ENCODE results near the gene DCAF5. TPM values are rescaled to one million over a fixed set of nuclear protein-coding genes. Genes with fewer than 3 reads are reported as not detected.

Gene DCAF5
- total RNA-seq, 1 experiment from 2014 or later: 29.1 TPM

GRCh38 chr14:69010648-69011047, 142.3 kb downstream of the DCAF5 start:
- Histone ChIP-seq H3K36me3 (ENCODE audit: low read depth) (no peaks in the 10 kb centered on the region), H3K4me2 (peak overlapping the region; percentile 14), H4K20me1 (ENCODE audit: insufficient read depth) (no peaks in the 10 kb centered on the region), H3K27ac (no peak overlapping the region), H3K4me1 (replicated peaks; ENCODE audit: insufficient read depth) (peaks cover 33% of the 10 kb centered on the region), H3K79me2 (ENCODE audit: low read depth) (no peaks in the 10 kb centered on the region), H3K9me2 (ENCODE audit: insufficient read depth) (no peaks in the 10 kb centered on the region), H3K9me3 (ENCODE audit: insufficient read depth, low read depth) (no peaks in the 10 kb centered on the region), H2AFZ (no peak overlapping the region), H3K27me3 (ENCODE audit: insufficient read depth, low read depth) (no peaks in the 10 kb centered on the region), H3F3A (ENCODE audit: insufficient read depth, low read depth) (peaks cover 26% of the 10 kb centered on the region; the same call in 1 of the 2 replicates), H3K4me3 (no peak overlapping the region)
- DNase-seq: peak in 1 of 2 experiments; percentile 70
- ChIA-PET CTCF (no interaction called here), POLR2A (ENCODE audit: unreplicated experiment) (no interaction called here)
- intact Hi-C loops (cut with micrococcal nuclease; ENCODE audit: unreplicated experiment): no loop called here
- TF ChIP-seq CTCF (conservative IDR thresholded peaks at IDR 0.05) (no peak), EZH2 (IDR thresholded peaks at IDR 0.05; ENCODE audit: low read depth) (no peak)
- no TSS peak for BruUV-seq (replicated peaks)

DNA sequence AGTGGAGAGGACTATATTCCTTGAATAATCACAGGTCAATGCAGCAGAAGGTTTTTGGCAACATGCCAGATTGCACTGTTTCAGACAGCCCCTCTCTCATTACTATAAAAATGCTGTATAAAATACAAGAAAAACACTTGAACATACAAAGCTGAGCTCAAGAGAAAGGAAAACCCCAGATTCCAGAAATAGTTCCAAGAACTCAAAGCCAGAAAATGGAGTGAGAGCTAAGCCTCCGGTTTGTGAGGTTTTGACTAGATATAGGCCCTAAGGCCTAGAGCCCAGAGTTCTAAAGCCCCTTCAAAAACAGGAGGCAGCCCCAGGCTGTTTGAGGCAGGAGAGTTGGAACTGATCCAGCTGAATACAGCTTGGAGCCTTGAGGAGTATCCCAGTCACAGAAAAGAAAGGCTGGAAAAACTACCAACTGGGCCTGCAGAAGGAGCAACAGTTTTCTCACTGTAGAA, 144.5 kb downstream of the DCAF5 start:
- CTCF ChIA-PET: no interaction called here
- no peak overlapping the region for H2AFZ ChIP-seq
- DNase-seq: no peak
- BruUV-seq (replicated peaks): no TSS peak
- no peak for TF ChIP-seq EZH2 (IDR thresholded peaks at IDR 0.05; ENCODE audit: low read depth)
- no peak for TF ChIP-seq CTCF (conservative IDR thresholded peaks at IDR 0.05)
- H3K4me2 ChIP-seq: no peak overlapping the region
- no peaks in the 10 kb centered on the region for H4K20me1 ChIP-seq (ENCODE audit: insufficient read depth)
- no peaks in the 10 kb centered on the region for H3K9me3 ChIP-seq (ENCODE audit: insufficient read depth, low read depth)
- no peaks in the 10 kb centered on the region for H3K79me2 ChIP-seq (ENCODE audit: low read depth)
- POLR2A ChIA-PET (ENCODE audit: unreplicated experiment): no interaction called here
- H3F3A ChIP-seq (ENCODE audit: insufficient read depth, low read depth): peaks cover 27% of the 10 kb centered on the region
- H3K36me3 ChIP-seq (ENCODE audit: low read depth): no peaks in the 10 kb centered on the region
- no peaks in the 10 kb centered on the region for H3K9me2 ChIP-seq (ENCODE audit: insufficient read depth)
- H3K27me3 ChIP-seq (ENCODE audit: insufficient read depth, low read depth): no peaks in the 10 kb centered on the region
- peaks cover 33% of the 10 kb centered on the region for H3K4me1 ChIP-seq (replicated peaks; ENCODE audit: insufficient read depth)
- no peak overlapping the region for H3K27ac ChIP-seq
- no peak overlapping the region for H3K4me3 ChIP-seq
- intact Hi-C loops (cut with micrococcal nuclease; ENCODE audit: unreplicated experiment): no loop called here

DNA sequence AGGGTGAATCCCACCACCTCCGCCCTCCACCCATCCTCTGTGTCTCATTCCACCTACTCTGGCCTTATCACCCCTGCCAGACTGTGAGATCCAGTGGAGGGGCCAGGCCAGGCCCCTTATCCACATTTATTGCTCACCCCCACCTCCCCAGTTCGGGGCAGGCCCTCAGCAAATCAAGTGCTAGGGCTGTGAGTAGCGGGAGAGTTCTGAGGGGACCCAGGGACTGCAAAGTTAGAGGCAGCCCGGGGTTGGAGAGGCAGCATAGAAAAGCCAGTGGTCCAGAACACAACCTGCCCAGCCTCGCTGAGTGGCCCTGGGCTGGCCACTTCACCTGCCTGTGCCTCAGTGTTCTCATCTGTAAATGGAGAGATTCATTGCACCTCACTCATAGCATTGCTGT, 146.6 kb downstream of the DCAF5 start:
- no peaks in the 10 kb centered on the region for H3K9me2 ChIP-seq (ENCODE audit: insufficient read depth)
- ChIA-PET POLR2A (ENCODE audit: unreplicated experiment) (interaction anchor here (0.6 kb wide), 1 partner anchor 211 kb away, joined by 6 read pairs; no protein-coding TSS in a partner anchor), CTCF (interaction anchor here (0.6 kb wide), 3 partner anchors 45 to 71 kb away, joined by 3 to 9 read pairs (median 3); no protein-coding TSS in a partner anchor)
- no peaks in the 10 kb centered on the region for H3K9me3 ChIP-seq (ENCODE audit: insufficient read depth, low read depth)
- BruUV-seq (replicated peaks): no TSS peak
- no peak overlapping the region for H3K4me3 ChIP-seq
- DNase-seq: no peak
- H3K36me3 ChIP-seq (ENCODE audit: low read depth): no peaks in the 10 kb centered on the region
- H3K27ac ChIP-seq: no peak overlapping the region
- H4K20me1 ChIP-seq (ENCODE audit: insufficient read depth): no peaks in the 10 kb centered on the region
- no peak overlapping the region for H2AFZ ChIP-seq
- H3F3A ChIP-seq (ENCODE audit: insufficient read depth, low read depth): peaks cover 21% of the 10 kb centered on the region
- peaks cover 32% of the 10 kb centered on the region for H3K4me1 ChIP-seq (replicated peaks; ENCODE audit: insufficient read depth)
- no peaks in the 10 kb centered on the region for H3K27me3 ChIP-seq (ENCODE audit: insufficient read depth, low read depth)
- TF ChIP-seq CTCF (conservative IDR thresholded peaks at IDR 0.05) (no peak), EZH2 (IDR thresholded peaks at IDR 0.05; ENCODE audit: low read depth) (no peak)
- H3K79me2 ChIP-seq (ENCODE audit: low read depth): no peaks in the 10 kb centered on the region
- H3K4me2 ChIP-seq: 0 out of 2 replicates have a peak overlapping the region, but pooled peaks have one; percentile 71
- intact Hi-C loops (cut with micrococcal nuclease; ENCODE audit: unreplicated experiment): no loop called here
